ENCODE measurements around the gene PSD2.

PSD2 gene

GRCh38 chr5:139884734-139885133 lies 89.1 kb downstream of the PSD2 start:
- no peak for DNase-seq

- no peak for DNase-seq
Observed at GRCh38 chr5:139885172-139885856, 89.7 kb downstream of the PSD2 start.

GRCh38 chr5:139885857-139886208 lies 90.2 kb downstream of the PSD2 start:
- no peak for DNase-seq

DNA sequence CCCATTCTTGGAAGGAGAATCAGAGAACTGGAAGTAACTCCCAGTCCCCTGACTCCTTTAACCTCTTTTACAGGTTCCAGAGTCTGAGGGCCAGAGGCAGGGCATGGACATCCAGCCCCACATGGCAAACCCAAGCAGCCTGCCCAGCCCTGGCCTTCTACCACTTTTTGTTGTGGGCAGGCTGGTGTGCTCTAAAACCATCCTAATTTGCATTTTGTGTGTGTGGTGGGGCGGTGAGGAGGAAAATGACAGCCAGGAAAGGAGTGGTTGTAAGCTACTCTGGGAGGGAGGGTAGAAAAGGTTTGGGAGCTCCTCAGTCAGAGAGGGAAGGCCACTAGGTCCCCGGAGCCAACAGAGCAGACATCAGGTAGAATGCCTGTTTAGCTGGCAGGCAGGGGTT lies 90.6 kb downstream of the PSD2 start:
- no peak for DNase-seq

- no peak for DNase-seq
Observed at GRCh38 chr5:139888370-139888769, 92.8 kb downstream of the PSD2 start.

- no peak for DNase-seq
Observed at GRCh38 chr5:139889410-139889809, 93.8 kb downstream of the PSD2 start.

- no peak for DNase-seq
Observed at GRCh38 chr5:139893873-139894272, 98.3 kb downstream of the PSD2 start.

All from activated naive CD4-positive, alpha-beta T cell treated with anti-CD3 and anti-CD28 coated beads, Interleukin-2, amount 50 U/mL, for 16 hours (primary cell).